Neural crest cell (in vitro differentiated cells): ENCODE data around the gene SIGLEC7. TPM values are rescaled to one million over a fixed set of nuclear protein-coding genes. Genes with fewer than 3 reads are reported as not detected.

Experiments
- DNase-seq: peaks from one replicate; pipeline ENCODE4 v3.0.0; 2021; ENCODE audit warnings: low read depth, mixed read lengths, low spot score
- H3K27ac Mint-ChIP-seq: one replicate; pipeline ENCODE4 v1.8.0; 2021; ENCODE audit warnings: mild to moderate bottlenecking, mixed read lengths; ENCODE audit not compliant: unreplicated experiment
- H3K27me3 Mint-ChIP-seq: 2 replicates; pipeline ENCODE4 v1.8.0; 2021; ENCODE audit warnings: low read depth, mild to moderate bottlenecking, mixed read lengths
- H3K36me3 Mint-ChIP-seq: 2 replicates; pipeline ENCODE4 v1.8.0; 2021; ENCODE audit warnings: low read depth, mild to moderate bottlenecking, mixed read lengths
- H3K4me1 Mint-ChIP-seq: 2 replicates; pipeline ENCODE4 v1.8.0; 2021; ENCODE audit warnings: mixed read lengths
- H3K4me3 Mint-ChIP-seq: one replicate; pipeline ENCODE4 v1.8.0; 2021; ENCODE audit warnings: mild to moderate bottlenecking, mixed read lengths
- H3K9me3 Mint-ChIP-seq: 2 replicates; pipeline ENCODE4 v1.8.0; 2021; ENCODE audit warnings: mixed read lengths
- total RNA-seq: library from RNA; stranded (reverse); gene quantifications from 2 replicates; pipeline ENCODE4 v1.2.1, GENCODE V29; 2021
- TF ChIP-seq, protein P1 (sequence below): fragments of 200-600 bp; sonication (generic); conservative IDR thresholded peaks from 2 replicates; pipeline ENCODE4 v1.5.0; 2021; ENCODE audit warnings: antibody characterized with exemption, mild to moderate bottlenecking

SIGLEC7 gene
- total RNA-seq, 1 donor from 2014 or later = not detected

DNA sequence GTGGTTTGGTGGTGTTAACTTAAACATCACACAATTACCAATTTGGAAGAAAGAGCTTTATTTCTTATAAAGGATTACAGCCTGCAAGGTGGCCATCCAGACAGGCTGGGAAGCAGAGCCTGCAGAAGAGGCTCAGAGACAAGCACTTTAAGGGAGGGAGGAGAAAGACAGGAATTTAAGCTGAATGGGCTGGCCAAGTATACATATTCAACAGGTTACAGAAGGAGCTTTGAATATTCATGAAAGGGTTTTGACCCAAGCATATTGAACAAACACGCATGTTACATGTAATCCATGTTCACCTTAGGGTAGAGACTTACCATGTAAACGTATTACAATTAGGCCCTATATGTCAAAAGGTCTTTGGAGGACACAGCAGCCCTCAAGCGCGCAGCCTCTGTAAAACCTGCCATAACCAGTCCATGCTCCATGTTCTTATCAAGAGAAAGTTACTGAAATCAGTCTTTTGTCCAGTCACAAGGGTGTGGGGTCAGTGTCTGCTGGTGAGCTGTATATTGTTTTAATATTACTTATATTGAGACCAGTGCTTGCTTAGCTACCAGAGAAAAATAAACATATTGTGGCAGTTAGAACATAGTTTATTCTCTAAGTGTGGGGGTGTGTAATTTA is 19.9 kb downstream of the SIGLEC7 start:
- H3K9me3 Mint-ChIP-seq = no peaks in the 10 kb centered on the region
- DNase-seq = no peak
- H3K27ac Mint-ChIP-seq = no peak overlapping the region
- H3K4me1 Mint-ChIP-seq = no peaks in the 10 kb centered on the region
- H3K27me3 Mint-ChIP-seq = peaks cover 24% of the 10 kb centered on the region
- TF ChIP-seq, protein P1, sequence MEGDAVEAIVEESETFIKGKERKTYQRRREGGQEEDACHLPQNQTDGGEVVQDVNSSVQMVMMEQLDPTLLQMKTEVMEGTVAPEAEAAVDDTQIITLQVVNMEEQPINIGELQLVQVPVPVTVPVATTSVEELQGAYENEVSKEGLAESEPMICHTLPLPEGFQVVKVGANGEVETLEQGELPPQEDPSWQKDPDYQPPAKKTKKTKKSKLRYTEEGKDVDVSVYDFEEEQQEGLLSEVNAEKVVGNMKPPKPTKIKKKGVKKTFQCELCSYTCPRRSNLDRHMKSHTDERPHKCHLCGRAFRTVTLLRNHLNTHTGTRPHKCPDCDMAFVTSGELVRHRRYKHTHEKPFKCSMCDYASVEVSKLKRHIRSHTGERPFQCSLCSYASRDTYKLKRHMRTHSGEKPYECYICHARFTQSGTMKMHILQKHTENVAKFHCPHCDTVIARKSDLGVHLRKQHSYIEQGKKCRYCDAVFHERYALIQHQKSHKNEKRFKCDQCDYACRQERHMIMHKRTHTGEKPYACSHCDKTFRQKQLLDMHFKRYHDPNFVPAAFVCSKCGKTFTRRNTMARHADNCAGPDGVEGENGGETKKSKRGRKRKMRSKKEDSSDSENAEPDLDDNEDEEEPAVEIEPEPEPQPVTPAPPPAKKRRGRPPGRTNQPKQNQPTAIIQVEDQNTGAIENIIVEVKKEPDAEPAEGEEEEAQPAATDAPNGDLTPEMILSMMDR = no peak
- no peaks in the 10 kb centered on the region for H3K36me3 Mint-ChIP-seq
- H3K4me3 Mint-ChIP-seq = no peak overlapping the region

DNA sequence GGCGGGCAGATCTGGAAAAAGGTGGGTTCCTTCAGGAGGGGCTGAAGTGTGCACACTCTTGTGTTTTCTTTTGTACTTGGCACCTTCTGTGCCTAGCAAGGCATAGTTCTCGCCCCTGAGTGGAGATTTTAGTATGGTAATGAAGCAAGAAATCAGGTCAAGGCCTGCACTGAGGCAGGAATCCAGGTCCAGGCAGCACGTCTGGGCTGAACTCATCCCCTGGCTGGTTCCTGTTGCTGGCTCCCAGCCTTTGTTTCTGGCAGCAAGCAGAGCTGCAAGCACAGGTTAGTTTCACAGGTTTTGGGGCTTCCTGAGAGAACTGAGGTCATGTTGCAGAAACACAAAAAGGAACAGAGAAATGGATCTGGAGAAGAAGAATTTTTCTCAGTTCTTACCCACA is 21.2 kb downstream of the SIGLEC7 start:
- Mint-ChIP-seq H3K36me3 (no peaks in the 10 kb centered on the region), H3K27me3 (peaks cover 17% of the 10 kb centered on the region), H3K4me3 (no peak overlapping the region), H3K9me3 (no peaks in the 10 kb centered on the region), H3K27ac (no peak overlapping the region), H3K4me1 (no peaks in the 10 kb centered on the region)
- TF ChIP-seq, protein P1 = no peak
- no peak for DNase-seq

DNA sequence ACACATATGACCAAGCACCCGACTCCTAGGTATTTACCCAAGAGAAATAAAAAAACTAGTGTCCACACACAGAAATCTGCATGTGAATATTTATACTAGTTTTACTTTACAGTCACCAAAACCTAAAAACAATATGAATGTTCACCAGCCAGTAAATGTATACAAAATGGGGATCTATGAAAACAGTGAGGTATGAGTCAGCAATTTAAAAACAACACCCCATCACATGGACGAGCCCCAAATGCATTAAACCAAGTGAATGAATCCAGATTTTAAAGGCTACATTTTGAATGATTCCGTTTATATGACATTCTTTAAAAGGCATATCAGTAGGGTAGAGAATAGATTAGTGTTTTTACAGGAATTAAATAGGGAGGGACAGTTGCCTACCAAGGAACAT is 22.1 kb downstream of the SIGLEC7 start:
- Mint-ChIP-seq H3K27ac (no peak overlapping the region), H3K4me1 (no peaks in the 10 kb centered on the region), H3K27me3 (peaks cover 9% of the 10 kb centered on the region), H3K9me3 (no peaks in the 10 kb centered on the region), H3K4me3 (no peak overlapping the region), H3K36me3 (no peaks in the 10 kb centered on the region)
- DNase-seq = no peak
- TF ChIP-seq, protein P1 = no peak

DNA sequence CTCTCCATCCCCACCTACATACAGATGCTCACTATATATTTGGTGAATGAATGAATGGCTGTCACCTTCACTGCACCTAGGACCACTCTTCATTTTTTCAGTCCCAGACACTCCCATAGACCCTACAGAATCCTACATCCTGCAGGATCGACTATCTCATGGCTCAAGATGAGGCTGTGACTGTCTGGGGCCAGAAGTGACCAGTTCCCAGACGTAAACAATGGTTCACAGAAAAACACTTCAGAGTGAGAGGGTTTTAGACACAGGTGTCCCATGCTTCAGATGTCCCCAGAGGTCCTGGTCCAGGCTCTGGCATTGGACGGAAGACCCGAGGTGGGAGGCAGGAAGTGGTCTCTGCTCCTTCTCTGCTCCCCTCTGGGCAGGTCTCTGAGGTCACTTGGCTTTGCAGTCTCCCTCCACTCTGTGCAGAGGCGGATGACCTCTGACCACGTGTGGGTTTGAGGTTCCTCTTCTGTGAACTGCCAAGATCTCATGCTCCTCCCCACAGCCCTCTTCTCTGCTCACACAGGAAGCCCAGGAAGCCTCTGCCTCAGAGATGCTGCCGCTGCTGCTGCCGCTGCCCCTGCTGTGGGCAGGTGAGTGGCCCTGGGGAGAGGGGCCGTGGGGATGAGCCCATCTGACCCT is 24.9 kb downstream of the SIGLEC7 start:
- peaks cover 23% of the 10 kb centered on the region for H3K27me3 Mint-ChIP-seq
- no peak for DNase-seq
- H3K4me1 Mint-ChIP-seq = no peaks in the 10 kb centered on the region
- H3K9me3 Mint-ChIP-seq = no peaks in the 10 kb centered on the region
- no peak overlapping the region for H3K4me3 Mint-ChIP-seq
- H3K36me3 Mint-ChIP-seq = no peaks in the 10 kb centered on the region
- TF ChIP-seq, protein P1 = no peak
- no peak overlapping the region for H3K27ac Mint-ChIP-seq

DNA sequence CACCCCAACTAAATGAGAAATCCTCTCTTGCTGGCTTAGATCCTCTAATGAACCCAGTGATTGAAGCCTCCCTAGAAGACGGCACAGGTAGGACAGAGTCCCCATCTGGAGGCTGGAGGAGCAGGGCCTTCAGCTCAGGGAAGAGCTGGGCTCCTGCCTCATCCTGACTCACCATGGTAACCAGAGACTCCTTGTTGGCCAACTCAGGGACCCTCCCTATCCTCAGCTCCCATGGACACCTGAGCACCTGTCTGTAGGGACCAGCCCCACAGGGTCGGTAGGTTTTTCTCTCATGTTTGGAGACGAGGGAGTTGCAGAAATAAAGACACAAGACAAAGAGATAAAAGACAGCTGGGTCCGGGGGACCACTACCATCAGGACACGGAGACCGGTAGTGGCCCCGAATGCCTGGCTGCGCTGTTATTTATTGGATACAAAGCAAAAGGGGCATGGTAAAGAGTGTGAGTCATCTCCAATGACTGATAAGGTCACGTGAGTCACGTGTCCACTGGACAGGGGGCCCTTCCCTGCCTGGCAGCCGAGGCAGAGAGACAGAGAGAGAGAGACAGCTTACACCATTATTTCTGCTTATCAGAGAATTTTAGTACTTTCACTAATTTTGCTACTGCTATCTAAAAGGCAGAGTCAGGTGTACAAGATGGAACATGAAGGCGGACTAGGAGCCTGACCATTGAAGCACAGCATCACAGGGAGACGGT is 26.6 kb downstream of the SIGLEC7 start:
- no peak for DNase-seq
- H3K36me3 Mint-ChIP-seq = no peaks in the 10 kb centered on the region
- H3K4me1 Mint-ChIP-seq = no peaks in the 10 kb centered on the region
- no peaks in the 10 kb centered on the region for H3K9me3 Mint-ChIP-seq
- no peak overlapping the region for H3K4me3 Mint-ChIP-seq
- H3K27ac Mint-ChIP-seq = no peak overlapping the region
- TF ChIP-seq, protein P1 = no peak
- peaks cover 23% of the 10 kb centered on the region for H3K27me3 Mint-ChIP-seq
